Measurements from ENCODE around the gene IER5L.
"Not testable (repeated sequence)": the region's sequence is repeated elsewhere in the genome, so short reads cannot be mapped to it uniquely, and the experiment has no call there.

IER5L gene

DNA sequence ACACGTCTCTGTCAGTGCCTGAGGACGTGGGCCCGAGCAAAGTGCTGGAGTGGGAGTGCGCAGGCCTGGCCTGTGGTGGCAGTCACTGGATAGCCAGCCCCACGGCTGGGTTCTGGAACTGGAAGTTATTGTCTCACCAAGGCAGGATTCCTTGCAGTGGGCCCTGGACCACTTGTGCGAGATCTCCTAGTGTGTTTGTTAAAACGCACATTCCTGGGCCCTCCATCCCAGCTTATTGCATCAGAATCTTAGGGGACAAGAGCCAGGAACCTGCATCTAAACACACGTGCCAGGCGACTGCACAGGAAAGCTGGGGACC, 40.0 kb downstream of the IER5L start:
- DNase-seq, result no peak

DNA sequence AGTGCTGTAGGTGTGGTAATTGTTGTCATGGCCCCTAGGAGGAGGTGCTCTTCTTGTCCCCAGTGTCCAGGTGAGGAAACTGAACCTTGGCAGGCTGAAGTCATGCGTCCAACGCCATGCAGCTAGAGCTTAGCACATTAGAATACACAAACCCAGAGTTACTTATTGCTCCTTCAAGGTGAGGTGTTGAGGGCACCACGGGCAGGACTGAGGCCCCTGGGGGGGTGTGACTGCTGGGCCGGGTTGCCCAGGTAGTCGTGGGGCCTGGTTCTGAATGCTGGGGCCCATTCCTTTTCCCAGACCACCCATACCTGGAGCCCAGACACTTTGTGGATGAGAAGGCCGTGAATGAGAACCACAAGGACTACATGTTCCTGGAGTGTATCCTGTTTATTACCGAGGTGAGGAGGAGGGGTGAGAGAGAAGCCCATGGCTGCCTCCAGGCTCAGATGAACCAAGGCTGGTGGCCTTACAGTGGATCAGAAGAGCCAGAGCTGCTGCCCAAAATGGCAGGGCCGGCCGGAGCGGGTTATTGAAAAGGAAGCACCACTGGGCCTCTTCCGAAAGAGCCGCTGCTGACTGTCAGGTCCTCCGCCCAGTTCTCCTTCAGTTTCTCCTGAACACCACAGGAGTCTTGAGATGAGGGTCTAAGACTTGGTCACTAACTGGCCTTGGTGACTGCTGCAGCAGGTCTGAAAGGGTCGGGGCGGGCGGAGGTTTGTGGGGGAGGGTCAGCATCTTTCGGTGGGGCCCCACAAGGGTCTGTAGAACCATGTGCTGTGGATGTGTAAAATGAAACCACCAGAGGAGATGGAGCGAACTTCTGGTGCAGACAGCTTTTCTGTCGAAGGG, 40.5 kb downstream of the IER5L start:
- no peak for DNase-seq

- DNase-seq, result no peak
Measured at GRCh38 chr9:129136446-129137035, 41.5 kb downstream of the IER5L start.

DNA sequence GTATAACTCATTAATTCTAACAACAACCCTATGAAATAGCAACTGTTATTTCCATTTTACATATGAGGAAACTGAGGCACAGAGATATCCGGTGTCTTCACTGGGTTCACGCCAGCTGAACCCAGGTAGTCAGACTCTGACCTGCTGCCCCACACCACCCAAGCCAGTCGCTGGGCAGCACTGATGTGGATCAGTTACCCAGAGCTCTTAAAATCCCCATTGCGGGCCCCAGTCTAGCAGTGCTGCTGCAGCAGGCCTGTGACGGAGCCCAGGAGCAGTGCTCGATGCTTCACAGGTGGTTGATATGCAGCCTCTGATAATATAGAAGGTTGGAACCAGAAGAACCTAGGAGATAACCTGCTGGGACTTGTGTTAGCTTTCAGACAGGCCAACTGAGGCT, 42.6 kb downstream of the IER5L start:
- DNase-seq, result no peak

- no peak for DNase-seq
Measured at GRCh38 chr9:129133082-129133481, 45.0 kb downstream of the IER5L start.

DNA sequence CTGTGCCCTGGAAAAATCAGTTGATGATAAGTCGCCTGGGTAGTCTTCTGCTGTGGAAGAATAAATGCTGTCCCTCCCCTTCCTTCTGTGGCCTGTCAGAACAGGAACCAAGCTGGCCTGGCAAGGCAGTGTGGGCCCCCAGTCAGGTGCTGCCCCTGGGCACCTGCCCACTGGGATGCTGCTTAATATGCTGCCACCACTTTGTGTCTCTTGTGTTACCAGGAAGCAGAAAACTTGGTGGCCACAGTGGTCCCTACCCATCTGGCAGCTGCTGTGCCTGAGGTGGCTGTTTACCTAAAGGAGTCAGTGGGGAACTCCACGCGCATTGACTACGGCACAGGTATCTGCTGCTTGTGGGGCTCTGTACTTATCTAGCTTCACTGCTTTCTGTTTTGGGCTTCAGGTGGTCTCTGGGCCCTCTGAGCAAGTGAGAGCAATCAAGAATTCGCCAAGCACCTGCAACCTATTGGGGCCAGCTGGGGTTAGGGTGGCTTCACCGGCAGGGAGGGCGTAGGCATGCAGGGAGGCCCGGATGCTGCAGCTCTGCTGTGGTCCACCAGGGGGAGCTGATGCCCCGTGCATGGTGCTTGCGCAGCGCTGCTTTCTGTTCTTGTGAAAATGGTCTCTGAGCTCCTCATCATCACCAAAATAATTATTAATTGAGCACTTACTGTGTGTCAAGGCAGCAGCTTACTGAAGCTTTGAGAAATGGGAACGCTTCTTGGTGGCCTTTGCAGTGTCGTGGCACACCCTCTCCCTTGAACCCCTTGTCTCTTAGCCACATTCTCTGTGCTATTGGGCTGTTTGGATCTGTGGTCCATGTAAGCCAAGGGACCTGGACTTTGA, 46.5 kb downstream of the IER5L start:
- DNase-seq, result peak; percentile 40 to 58

DNA sequence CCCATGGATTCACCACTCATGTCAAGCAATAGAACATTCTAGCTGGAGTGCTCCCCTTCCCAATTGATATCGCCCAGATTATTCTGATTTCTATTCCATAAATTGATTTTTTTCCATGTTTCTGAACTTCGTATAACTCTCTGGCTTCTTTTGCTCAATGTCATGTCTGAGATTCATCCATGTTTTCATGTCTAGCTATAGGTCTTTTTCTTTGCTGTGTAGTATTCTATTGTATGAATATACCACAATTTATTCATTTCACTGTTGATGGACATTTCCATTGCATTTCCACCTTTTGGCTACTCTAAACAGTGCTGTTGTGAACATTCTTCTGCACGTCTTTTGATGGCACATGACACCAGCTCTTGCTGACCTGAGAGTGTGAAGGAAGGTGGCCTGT, 47.3 kb downstream of the IER5L start:
- no peak for DNase-seq

GRCh38 chr9:129130271-129130670, 47.8 kb downstream of the IER5L start:
- not testable (repeated sequence) for DNase-seq

GRCh38 chr9:129128689-129129088, 49.4 kb downstream of the IER5L start:
- no peak for DNase-seq

DNA sequence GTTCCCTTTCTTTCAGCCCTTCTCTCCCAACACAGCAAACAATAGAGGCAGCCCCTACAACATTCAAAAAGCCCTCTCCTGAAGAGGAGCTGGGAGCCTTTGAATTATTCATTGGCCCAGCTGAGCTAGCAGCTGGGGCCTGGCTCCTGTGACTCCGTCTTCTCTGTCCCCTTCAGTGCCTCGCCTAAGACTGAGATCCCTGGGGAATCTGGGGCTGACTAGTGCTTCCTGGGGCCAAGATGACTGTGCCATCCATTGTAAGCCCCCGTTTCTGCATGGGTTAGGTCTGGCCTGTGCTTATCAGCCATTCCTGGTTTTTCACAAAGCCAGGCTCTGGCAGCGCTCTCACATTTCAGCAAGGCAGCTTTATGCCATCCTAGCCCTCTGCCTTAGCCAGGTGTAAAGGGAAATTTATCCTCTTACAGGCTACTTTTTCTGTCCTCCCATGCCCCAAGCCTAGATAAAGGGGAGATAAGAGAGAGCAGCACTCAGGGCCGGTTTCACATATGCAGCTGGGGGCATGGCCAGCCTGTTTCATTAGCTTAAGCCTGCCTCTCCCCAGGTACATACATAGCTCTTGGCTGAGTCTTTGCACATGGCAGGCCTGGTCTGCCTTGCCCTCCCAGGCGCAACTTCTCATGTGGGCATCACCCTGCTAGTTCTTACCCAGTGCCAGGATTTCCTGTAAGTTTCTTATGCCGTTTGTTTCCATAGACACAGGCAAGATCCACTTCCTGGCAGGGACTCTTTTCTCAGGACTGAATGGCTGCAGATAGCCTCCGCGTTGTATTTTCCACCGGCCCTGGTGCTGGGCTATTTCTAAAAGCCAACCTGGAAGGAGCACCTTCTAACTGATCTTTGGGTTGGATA, 51.1 kb downstream of the IER5L start:
- DNase-seq, result no peak
